K562 (cell line): ENCODE data around the gene FUZ. TPM values are rescaled to one million over a fixed set of nuclear protein-coding genes. Genes with fewer than 3 reads are reported as not detected.

Experiments used
- ATAC-seq: fragments of 200-7000 bp; cut with Tn5 transposase; 3 replicates; pipeline ENCODE4 v1.9.1; 2020; ENCODE audit warnings: moderate library complexity
- BruUV-seq: library from RNA; stranded (reverse); fragments of 400-500 nt; replicated peaks from 2 replicates; lab custom pipeline; 2021; lab: Mats Ljungman, UMichigan
- CTCF ChIA-PET: fragments of 300-600 bp; formaldehyde crosslinking; extraction: SDS; loops from one replicate; lab custom pipeline; 2021; ENCODE audit warnings: low intra/inter-chr PET ratio; lab: Yijun Ruan, JAX
- POLR2A ChIA-PET: fragments of 300-600, 350-650 bp; sonication (Branson Sonifier 250); formaldehyde crosslinking; extraction: SDS; loops from one replicate; lab custom pipeline; 2021; ENCODE audit warnings: antibody characterized with exemption, inconsistent platforms; lab: Yijun Ruan, JAX
- DNase-seq, 4 experiments: peaks; one replicate each; pipeline versions ENCODE4 v3.0.0 to v3.0.0-alpha.2; 2011 to 2018; ENCODE audit warnings: low spot score in 3 of 4, mixed read lengths in 3 of 4; ENCODE audit errors: extremely low read depth in 1 of 4
- FAIRE-seq: peaks from 2 replicates; lab custom pipeline; 2011; peaks lifted over from hg19 to GRCh38; lab: Jason Lieb, UNC
- H2AFZ ChIP-seq: 2 replicates; pipeline ENCODE4 v1.6.0; 2011; ENCODE audit warnings: low read depth, low read length, control low read depth, inconsistent platforms
- H3K27ac ChIP-seq: fragments of 200-600 bp; 3 replicates; pipeline ENCODE4 v1.8.0; 2011; ENCODE audit warnings: low read depth, mild to moderate bottlenecking, control low read depth, inconsistent platforms, low read length, moderate library complexity, mixed read lengths; ENCODE audit errors: extremely low read depth
- H3K27me3 ChIP-seq, 2 experiments: fragments of 300-600 bp in 1 of 2; 2 replicates in 1 of 2; 3 replicates in 1 of 2; pipeline versions ENCODE4 v1.6.0 to v1.8.0; 2011; ENCODE audit warnings: inconsistent platforms in 2 of 2, low read length in 2 of 2, mild to moderate bottlenecking in 1 of 2, mixed read lengths in 1 of 2, moderate library complexity in 1 of 2; ENCODE audit not compliant: control insufficient read depth in 2 of 2, insufficient read depth in 2 of 2
- H3K36me3 ChIP-seq: fragments of 300-600 bp; 3 replicates; pipeline ENCODE4 v1.8.0; 2011; ENCODE audit warnings: mild to moderate bottlenecking, low read length, inconsistent platforms; ENCODE audit not compliant: control insufficient read depth, insufficient read depth
- H3K4me1 ChIP-seq, 2 experiments: fragments of 200-600 bp in 1 of 2; replicated peaks in 1 of 2; 2 replicates in 1 of 2; 3 replicates in 1 of 2; pipeline versions ENCODE4 v1.5.1 to v1.8.0; 2011; ENCODE audit warnings: inconsistent platforms in 2 of 2, low read length in 2 of 2, mild to moderate bottlenecking in 1 of 2, mixed read lengths in 1 of 2, moderate library complexity in 1 of 2; ENCODE audit not compliant: control insufficient read depth in 2 of 2, insufficient read depth in 2 of 2
- H3K4me2 ChIP-seq: 2 replicates; pipeline ENCODE4 v1.6.1; 2011; ENCODE audit warnings: low read length, control low read depth, inconsistent platforms, mixed read lengths; ENCODE audit not compliant: insufficient read depth
- H3K4me3 ChIP-seq: fragments of 200-600 bp; sonication (generic), shearing (Covaris generic); 2 replicates; pipeline ENCODE4 v1.5.1; 2016; ENCODE audit warnings: control low read depth, inconsistent platforms
- H3K79me2 ChIP-seq: fragments of 200-600 bp; 3 replicates; pipeline ENCODE4 v1.8.0; 2011; ENCODE audit warnings: low read length, inconsistent platforms; ENCODE audit not compliant: control insufficient read depth, insufficient read depth
- H3K9ac ChIP-seq, 2 experiments: 2 replicates each; pipeline versions ENCODE4 v1.6.0 to v1.6.1; 2011; ENCODE audit warnings: low read depth in 2 of 2, low read length in 2 of 2, control low read depth in 1 of 2, inconsistent platforms in 1 of 2, mild to moderate bottlenecking in 1 of 2, mixed read lengths in 1 of 2; ENCODE audit not compliant: insufficient read depth in 1 of 2
- H3K9me1 ChIP-seq: one replicate; pipeline ENCODE4 v1.6.0; 2011; ENCODE audit warnings: inconsistent platforms, mild to moderate bottlenecking, low read length, moderate library complexity; ENCODE audit not compliant: control insufficient read depth, insufficient read depth
- H3K9me3 ChIP-seq: replicated peaks from 2 replicates; pipeline ENCODE4 v1.5.1; 2011; ENCODE audit warnings: low read depth, low read length, inconsistent platforms; ENCODE audit not compliant: control insufficient read depth, insufficient read depth
- H4K20me1 ChIP-seq: replicated peaks from 2 replicates; pipeline ENCODE4 v1.6.1; 2011; ENCODE audit warnings: low read length, inconsistent platforms, mixed read lengths; ENCODE audit not compliant: control insufficient read depth, insufficient read depth
- NFIC ChIP-seq: fragments of 450-650 bp; IDR thresholded peaks from 2 replicates; pipeline ENCODE4 v1.6.1; 2017; ENCODE audit warnings: mild to moderate bottlenecking, inconsistent platforms
- PML ChIP-seq: IDR thresholded peaks from 2 replicates; pipeline ENCODE4 v1.6.1; 2012; ENCODE audit warnings: low read length, inconsistent platforms
- PURB ChIP-seq: sonication (generic); formaldehyde crosslinking; IDR thresholded peaks from 2 replicates; pipeline ENCODE4 v1.9.0; 2021; ENCODE audit warnings: low read depth, mild to moderate bottlenecking, missing genetic modification reagents
- RAD21 ChIP-seq, 2 experiments: fragments of 250-450 bp in 1 of 2; fragments of 450-650 bp in 1 of 2; sonication (Bioruptor Pico) in 1 of 2; formaldehyde crosslinking in 1 of 2; IDR thresholded peaks in 1 of 2; conservative IDR thresholded peaks in 1 of 2; 2 replicates each; pipeline versions ENCODE4 v1.4.0 to v1.8.0; 2020 to 2022; ENCODE audit warnings: mild to moderate bottlenecking in 2 of 2, moderate library complexity in 1 of 2
- SAFB ChIP-seq: fragments of 200-400 bp; formaldehyde crosslinking; IDR thresholded peaks from 2 replicates; pipeline ENCODE4 v1.6.1; 2017; ENCODE audit warnings: low read depth, low read length, borderline replicate concordance
- ZEB2 ChIP-seq: fragments of 450-650 bp; IDR thresholded peaks from 2 replicates; pipeline ENCODE4 v1.6.1; 2016
- ZNF121 ChIP-seq: sonication (generic); formaldehyde crosslinking; conservative IDR thresholded peaks from 2 replicates; pipeline ENCODE4 v1.8.0; 2022; ENCODE audit warnings: missing genetic modification reagents
- WGBS: fragments of 100-300 bp; shearing (Covaris generic); methylation state at CpG from one replicate; pipeline ENCODE4 v1.1.6; 2016; ENCODE audit warnings: low coverage, mixed read lengths; ENCODE audit not compliant: insufficient coverage; ENCODE audit errors: missing lambda C conversion rate; 5-methylcytosine and 5-hydroxymethylcytosine counted together
- in situ Hi-C: fragments of 300-500 bp; cut with MboI; formaldehyde crosslinking; loops from 4 replicates; pipeline ENCODE4 v1.15.0; 2018; ENCODE audit warnings: inconsistent platforms, mixed read lengths
- intact Hi-C: fragments of 100-400 bp; cut with micrococcal nuclease; formaldehyde crosslinking; loops from 2 replicates; pipeline ENCODE4 v1.14.2; 2022
- polyA plus RNA-seq, 8 experiments: library from polyadenylated mRNA; depleted of rRNA in 4 of 8; stranded (reverse) in 5 of 8; unstranded in 3 of 8; fragments of >200 nt; fragmentation: Nextera tagmentation in 2 of 8; fragmentation: Illumina TruSeq in 1 of 8; extraction: Ambion mirVana in 2 of 8; extraction: Trizol in 1 of 8; gene quantifications; 2 replicates each; pipeline versions ENCODE4 v1.2.1 to v1.2.3, GENCODE V29; 2011 to 2014; ENCODE audit warnings: inconsistent platforms in 1 of 8, missing spikeins in 1 of 8
- total RNA-seq, 7 experiments: library from RNA; depleted of rRNA in 6 of 7; stranded (reverse); fragments of >200 nt in 6 of 7; fragmentation: Illumina TruSeq in 2 of 7; extraction: Trizol in 2 of 7; gene quantifications; 2 replicates each; pipeline versions ENCODE4 v1.2.1 to v1.2.3, GENCODE V29; 2011 to 2021; ENCODE audit warnings: low replicate concordance in 1 of 7

Gene FUZ
- total and polyA plus RNA-seq, 9 of the 15 experiments (the other 6 are each of a cell fraction or from before 2014, with no cell fraction given), result 0.17 to 7.6 (median 3.6) TPM; not detected in 1

GRCh38 chr19:49846408-49846807 is 33.3 kb upstream of the FUZ start:
- Histone ChIP-seq H3K4me1 (peaks cover 28 to 33% of the 10 kb centered on the region in 2 experiments), H3K27me3 (no peaks in the 10 kb centered on the region), H3K4me2 (no peak overlapping the region), H3K27ac (no peak overlapping the region), H3K9ac (no peak overlapping the region), H2AFZ (no peak overlapping the region), H3K36me3 (peaks cover 3% of the 10 kb centered on the region; the same call in 1 of the 3 replicates), H4K20me1 (no peaks in the 10 kb centered on the region), H3K4me3 (no peak overlapping the region), H3K79me2 (peaks cover 20% of the 10 kb centered on the region), H3K9me1 (peaks cover 3% of the 10 kb centered on the region)
- in situ Hi-C loops, result no loop called here
- CTCF ChIA-PET, result no interaction called here
- POLR2A ChIA-PET, result interaction anchor here (0.6 to 0.9 kb wide), 2 partner anchors 31 to 404 kb away, joined by 3 to 4 read pairs; partner anchors contain the start of gene AKT1S1
- no peak for DNase-seq
- intact Hi-C loops, result no loop called here
- 79% methylated on average over 5 of the region's 5 CpGs for WGBS
- TF ChIP-seq PURB (CRISPR knock-in tag), result no peak
- TF ChIP-seq ZNF121 (CRISPR knock-in tag), result peak; percentile 80
- TF ChIP-seq, all 486 proteins: peak for 1
- 0 out of 2 replicates have a peak, but pooled peaks cover 6% of the 10 kb centered on the region for H3K9me3 ChIP-seq
- ATAC-seq (no peak), FAIRE-seq (no peak)
- BruUV-seq, result no TSS peak

DNA sequence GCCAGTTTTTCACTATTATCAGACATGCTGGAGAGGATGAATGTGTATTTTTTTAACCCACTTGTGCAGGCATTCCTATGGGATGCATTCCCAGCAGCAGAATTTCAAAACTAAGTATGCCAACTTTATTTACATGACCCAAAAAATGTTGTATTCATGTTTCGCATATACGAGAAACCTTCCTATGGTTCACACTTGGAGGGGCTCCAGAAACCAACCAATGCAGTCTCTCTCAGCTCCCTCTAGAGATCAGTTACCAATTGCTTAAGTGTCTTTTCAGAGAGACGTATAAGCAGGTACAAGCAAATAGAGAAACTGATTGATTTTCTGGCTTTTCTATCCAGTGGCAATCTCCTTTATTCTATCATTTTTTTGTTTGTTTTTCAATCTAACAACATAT is 32.3 kb upstream of the FUZ start:
- H3K9me3 ChIP-seq, result 0 out of 2 replicates have a peak, but pooled peaks cover 6% of the 10 kb centered on the region
- ChIA-PET CTCF (no interaction called here), POLR2A (interaction anchor here (1.2 kb wide), 1 partner anchor 19 kb away, joined by 4 read pairs; no protein-coding TSS in a partner anchor)
- intact Hi-C loops (loop anchor here (2.0 kb wide), 1 partner anchor 27 kb away; the partner anchor contains the start of gene MED25), in situ Hi-C loops (no loop called here)
- peaks cover 9% of the 10 kb centered on the region; the same call in 2 of the 3 replicates for H3K36me3 ChIP-seq
- TF ChIP-seq SAFB (no peak), RAD21 (CRISPR knock-in tag; conservative IDR thresholded peaks at IDR 0.05 in 1 of 2, IDR thresholded peaks at IDR 0.05 in 1 of 2) (0 out of 4 replicates have a peak, but pooled peaks of 1 of the 2 experiments have one; percentile 4), NFIC (0 out of 2 replicates have a peak, but pooled peaks have one; percentile 15), ZEB2 (no peak), PML (no peak)
- no peak for DNase-seq
- H3K4me1 ChIP-seq, result peaks cover 28 to 31% of the 10 kb centered on the region in 2 experiments
- H3K27ac ChIP-seq, result no peak overlapping the region
- no TSS peak for BruUV-seq
- peaks cover 18% of the 10 kb centered on the region for H3K79me2 ChIP-seq
- no peak for ATAC-seq
- H4K20me1 ChIP-seq, result no peaks in the 10 kb centered on the region
- H3K27me3 ChIP-seq, result no peaks in the 10 kb centered on the region
- no peak overlapping the region for H3K4me3 ChIP-seq
- H3K9ac ChIP-seq, result no peak overlapping the region
- peaks cover 3% of the 10 kb centered on the region for H3K9me1 ChIP-seq
- no peak for FAIRE-seq
- H2AFZ ChIP-seq, result no peak overlapping the region
- no peak overlapping the region for H3K4me2 ChIP-seq
- WGBS, result 52% methylated on average over 3 of the region's 3 CpGs
